NK-92 treated with Interleukin-12 subunit alpha and Interleukin-12 subunit beta, amount 100 ng/mL, for 24 hours (cell line): ENCODE data around the gene TRMT2A.
"Not testable (repeated sequence)": the region's sequence is repeated elsewhere in the genome, so short reads cannot be mapped to it uniquely, and the experiment has no call there.

Source experiments
- DNase-seq: peaks from one replicate; lab custom pipeline; 2025; lab: John Stamatoyannopoulos, UW

The TRMT2A gene, protein sequence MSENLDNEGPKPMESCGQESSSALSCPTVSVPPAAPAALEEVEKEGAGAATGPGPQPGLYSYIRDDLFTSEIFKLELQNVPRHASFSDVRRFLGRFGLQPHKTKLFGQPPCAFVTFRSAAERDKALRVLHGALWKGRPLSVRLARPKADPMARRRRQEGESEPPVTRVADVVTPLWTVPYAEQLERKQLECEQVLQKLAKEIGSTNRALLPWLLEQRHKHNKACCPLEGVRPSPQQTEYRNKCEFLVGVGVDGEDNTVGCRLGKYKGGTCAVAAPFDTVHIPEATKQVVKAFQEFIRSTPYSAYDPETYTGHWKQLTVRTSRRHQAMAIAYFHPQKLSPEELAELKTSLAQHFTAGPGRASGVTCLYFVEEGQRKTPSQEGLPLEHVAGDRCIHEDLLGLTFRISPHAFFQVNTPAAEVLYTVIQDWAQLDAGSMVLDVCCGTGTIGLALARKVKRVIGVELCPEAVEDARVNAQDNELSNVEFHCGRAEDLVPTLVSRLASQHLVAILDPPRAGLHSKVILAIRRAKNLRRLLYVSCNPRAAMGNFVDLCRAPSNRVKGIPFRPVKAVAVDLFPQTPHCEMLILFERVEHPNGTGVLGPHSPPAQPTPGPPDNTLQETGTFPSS

GRCh38 chr22:20116951-20117632 is at the start of gene TRMT2A:
TSS of gene TRMT2A (minus strand) at chr22:20117226. CDS start at chr22:20116906, 320 bp downstream.
- DNase-seq, result peak; percentile 91

DNA sequence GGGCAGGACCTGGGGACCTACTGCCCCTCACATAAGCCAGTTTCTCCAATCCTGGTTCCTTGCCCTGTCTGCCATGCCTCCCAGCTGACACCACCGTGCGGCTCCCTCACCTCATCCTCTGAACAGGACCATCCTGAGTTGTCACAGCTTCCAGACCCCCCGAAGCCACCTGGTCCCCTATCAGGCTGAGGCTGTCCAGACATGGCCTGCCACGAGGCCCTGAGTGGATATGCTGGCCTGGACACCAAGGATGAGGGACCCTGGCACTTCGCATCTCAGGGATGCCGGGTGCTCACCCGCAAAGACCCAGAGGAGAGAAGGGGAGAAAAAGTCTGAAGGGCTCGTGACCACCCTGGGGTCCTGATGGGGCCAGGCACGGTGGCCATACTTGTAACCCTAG is 49.7 kb upstream of the TRMT2A start:
- DNase-seq, result no peak

- no peak for DNase-seq
Observed at GRCh38 chr22:20165913-20166312, 48.9 kb upstream of the TRMT2A start.

GRCh38 chr22:20165421-20165820 is 48.4 kb upstream of the TRMT2A start:
- no peak for DNase-seq

GRCh38 chr22:20164863-20165262 is 47.8 kb upstream of the TRMT2A start:
- DNase-seq, result no peak

DNA sequence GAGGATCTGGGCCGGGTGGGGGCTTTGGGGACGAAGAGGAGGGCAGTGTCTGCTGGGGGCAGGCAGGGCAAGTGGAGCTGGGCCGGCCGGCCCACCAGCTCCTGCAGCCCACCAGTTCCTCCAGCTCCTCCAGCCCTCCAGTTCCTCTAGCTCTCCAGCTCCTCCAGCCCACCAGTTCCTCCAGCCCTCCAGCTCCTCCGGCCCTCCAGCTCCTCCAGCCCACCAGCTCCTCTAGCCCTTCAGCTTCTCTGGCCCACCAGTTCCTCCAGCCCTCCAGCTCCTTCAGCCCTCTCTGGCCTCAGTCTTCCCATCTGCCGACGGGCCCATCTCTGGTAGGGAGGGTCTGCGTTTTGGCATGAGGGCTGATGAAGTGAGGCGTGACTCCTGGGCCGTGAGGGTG is 43.0 kb upstream of the TRMT2A start:
- DNase-seq, result no peak

DNA sequence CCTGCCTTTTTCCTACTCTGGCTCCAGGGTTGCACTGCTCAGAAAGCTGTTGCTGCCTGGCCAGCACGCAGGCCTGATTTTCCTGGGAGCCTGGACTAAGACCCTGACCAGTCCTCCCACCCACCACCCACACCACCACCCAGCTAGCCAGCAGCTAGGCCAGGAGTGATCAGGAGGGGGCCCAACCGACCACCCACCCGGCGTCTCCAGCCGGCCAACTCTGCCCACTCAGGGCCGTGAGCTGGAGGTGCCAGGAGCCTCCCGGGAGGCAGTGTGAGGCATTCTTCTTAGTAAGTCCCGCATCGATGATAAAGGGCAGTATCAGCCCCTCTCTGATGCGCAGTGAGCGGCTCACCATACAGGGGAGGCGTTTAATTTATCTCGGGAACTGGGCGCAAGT is 42.5 kb upstream of the TRMT2A start:
- not testable (repeated sequence) for DNase-seq

DNA sequence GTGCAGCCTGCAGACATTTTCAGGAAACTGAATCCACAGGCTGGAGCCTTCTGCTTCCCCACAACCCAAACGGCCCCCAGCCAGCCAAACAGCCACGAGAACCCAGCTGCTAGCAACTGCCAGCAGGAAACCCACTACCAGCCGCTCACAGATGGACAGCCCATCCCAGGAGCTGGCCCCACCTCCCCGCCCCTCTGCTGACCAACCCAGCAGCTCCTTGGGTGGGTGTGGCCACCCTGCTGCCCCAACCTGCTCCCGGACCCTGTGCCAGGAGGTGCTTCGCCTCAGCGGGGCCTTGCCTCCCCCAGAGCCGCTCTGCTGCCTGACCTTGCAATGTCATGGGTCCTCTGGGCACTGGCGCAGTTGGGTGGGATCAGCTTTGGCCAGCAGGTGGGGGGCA is 42.0 kb upstream of the TRMT2A start:
- DNase-seq, result no peak

DNA sequence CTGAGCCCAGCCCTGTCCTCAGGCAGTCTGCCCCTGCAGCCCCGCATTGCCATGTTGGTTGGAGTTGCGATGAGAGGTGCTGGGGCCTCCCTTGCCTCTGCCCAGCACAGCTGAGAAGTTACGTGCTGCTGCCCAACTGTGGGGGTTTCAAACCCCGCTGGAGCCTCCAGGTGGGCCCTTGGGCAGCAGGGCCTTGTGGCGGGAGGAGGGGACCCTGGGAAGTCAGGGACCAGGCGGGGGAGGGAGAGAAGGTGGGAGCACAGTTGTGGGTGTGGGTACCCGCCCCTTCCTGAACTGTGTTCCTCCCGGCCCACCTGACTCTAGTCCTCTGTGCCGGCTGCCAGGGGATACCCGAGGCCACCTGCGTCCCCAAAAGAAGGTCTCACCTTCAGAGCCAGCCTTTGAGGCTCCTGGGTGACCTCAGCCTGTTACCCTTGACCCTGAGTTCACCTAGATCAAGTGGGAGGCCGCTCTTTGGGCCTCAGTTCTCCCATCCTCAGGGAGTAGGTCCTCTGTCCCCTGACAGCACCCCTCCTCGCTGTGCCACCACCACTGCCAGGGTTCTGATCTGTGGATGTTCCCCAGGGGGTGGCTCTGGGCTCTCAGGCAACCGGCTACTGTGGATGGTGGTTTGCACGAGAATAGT is 41.5 kb upstream of the TRMT2A start:
- DNase-seq, result no peak

GRCh38 chr22:20157430-20158183 is 40.6 kb upstream of the TRMT2A start:
- DNase-seq, result no peak

- peak; percentile 54 for DNase-seq
Observed at GRCh38 chr22:20156611-20157429, 39.8 kb upstream of the TRMT2A start.

GRCh38 chr22:20156042-20156389 is 39.0 kb upstream of the TRMT2A start:
- no peak for DNase-seq

DNA sequence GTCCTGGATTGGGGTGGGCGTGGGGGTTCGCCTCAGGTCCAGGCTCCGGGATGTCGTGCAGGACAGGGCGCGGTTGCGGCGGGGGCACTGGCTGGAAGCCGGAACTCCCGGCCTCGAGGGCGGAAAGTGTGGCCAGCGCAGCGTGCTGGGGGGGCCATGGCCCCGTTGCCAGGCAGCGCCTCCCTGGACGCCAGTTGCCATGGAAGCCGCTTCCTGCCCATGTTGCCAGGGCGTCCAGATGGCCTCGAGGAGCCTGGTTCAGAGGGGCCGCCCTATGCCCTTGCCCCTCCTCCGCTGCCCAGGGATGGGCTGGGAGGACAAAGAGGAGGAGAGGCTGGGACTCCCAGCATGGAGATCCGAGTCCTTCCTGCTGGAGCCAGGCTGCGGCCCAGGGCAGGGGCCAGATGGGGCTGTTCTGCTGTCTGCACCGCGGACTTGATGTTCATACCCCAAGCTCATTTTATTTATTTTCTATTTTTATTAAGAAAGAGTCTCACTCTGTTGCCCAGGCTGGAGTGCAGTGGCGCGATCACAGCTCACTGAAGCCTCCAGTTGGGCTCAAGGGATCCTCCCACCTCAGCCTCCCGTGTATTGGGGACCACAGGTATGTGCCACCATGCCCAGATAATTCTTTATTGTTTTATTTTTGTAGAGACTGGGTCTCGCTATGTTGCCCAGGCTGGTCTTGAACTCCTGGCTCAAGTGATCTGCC is 38.5 kb upstream of the TRMT2A start:
- DNase-seq, result no peak

DNA sequence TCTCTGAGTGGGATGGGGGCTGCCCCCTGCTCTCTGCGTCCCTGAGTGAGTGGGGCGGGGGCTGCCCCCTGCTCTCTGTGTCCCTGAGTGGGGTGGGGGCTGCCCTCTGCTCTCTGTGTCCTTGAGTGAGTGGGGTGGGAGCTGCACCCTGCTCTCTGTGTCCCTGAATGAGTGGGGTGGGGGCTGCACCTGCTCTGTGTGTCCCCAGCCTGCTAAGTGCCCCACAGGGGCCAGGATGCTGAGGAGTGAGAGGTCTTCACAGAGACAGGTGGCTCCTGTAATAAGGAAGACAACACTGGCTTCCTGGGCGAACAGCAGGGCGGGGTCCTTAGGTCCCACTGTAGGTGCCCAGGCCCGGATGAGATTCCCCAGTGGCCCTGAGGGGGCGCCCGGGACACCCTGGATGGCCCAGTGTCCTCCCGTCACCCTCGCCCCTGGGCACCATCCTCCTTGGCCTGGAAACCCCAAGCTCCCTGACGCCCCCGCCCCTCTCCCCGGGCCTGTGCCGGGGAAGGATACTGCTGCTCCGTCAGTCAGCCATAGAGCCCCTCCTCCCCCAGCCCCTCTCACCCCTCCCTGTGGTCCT is 37.7 kb upstream of the TRMT2A start:
- no peak for DNase-seq

GRCh38 chr22:20153945-20154344 is 36.9 kb upstream of the TRMT2A start:
- DNase-seq, result no peak

GRCh38 chr22:20152464-20152890 is 35.5 kb upstream of the TRMT2A start:
- no peak for DNase-seq

GRCh38 chr22:20151276-20151588 is 34.2 kb upstream of the TRMT2A start:
- no peak for DNase-seq

DNA sequence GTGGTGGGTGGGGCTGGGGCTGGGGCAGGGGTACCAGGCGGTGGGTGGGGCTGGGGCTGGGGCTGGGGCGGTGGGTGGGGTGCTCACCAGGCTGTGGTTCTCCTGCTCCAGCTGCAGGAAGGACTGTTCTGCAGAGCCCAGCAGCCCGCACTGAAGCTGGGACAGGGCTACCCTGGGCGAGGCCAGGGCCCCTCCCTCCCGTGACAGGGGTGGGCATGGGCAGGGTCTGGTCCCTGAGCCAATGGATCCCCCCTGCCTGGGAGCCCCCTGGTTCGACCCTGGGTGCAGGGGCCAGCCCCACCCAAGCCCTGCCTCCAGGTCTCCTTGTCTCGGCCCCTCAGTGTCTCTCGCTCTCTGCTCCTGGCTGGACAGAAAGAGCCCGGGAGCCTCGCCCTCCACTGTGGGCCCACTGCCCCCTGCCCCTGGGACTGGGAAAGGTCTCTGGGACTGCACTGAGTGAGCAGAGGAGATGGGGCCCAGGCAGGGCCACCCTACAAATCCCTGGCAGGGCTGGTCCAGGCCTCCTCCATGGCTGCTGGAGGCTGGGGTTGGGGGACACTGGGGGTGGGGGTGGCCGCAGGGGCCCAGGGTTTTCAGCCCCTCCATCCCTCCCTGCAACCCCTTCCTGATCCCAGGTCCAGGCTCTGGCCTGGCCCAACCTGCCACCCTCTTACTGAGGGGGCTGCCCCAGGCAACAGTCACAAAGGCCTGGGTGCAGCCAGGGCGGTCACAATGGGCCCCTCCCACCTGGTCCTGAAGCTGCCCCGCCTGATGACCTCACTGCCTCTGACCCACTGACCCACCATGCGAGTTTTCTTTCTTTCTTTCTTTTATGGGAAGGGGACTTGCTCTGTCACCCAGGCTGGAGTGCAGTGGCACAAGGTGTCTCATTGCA is 33.6 kb upstream of the TRMT2A start, which contains the start of gene CCDC188:
Gene CCDC188 (minus strand): TSS at position 675 of the 895 bp plus-strand sequence. CDS start 69 bp downstream, at position 606.
- no peak for DNase-seq
